ENCODE results near the gene PCBD1. TPM values are rescaled to one million over a fixed set of nuclear protein-coding genes. Genes with fewer than 3 reads are reported as not detected.

The PCBD1 gene
- total RNA-seq, 1 donor from 2014 or later = 54.6 TPM

GRCh38 chr10:70907637-70908405 lies 19.5 kb upstream of the PCBD1 start:
- H3K4me1 ChIP-seq (ENCODE audit: insufficient read depth, low read length) = no peaks in the 10 kb centered on the region
- H3K9me3 ChIP-seq (ENCODE audit: insufficient read depth, low read depth, low read length) = no peaks in the 10 kb centered on the region
- Mint-ChIP-seq H3K9me3 (ENCODE audit: unreplicated experiment) (no peaks in the 10 kb centered on the region), H3K36me3 (ENCODE audit: low read depth, unreplicated experiment) (peaks cover 2% of the 10 kb centered on the region), H3K4me1 (ENCODE audit: low read depth, unreplicated experiment) (peaks cover 5% of the 10 kb centered on the region), H3K4me3 (ENCODE audit: unreplicated experiment) (no peak overlapping the region), H3K27ac (ENCODE audit: unreplicated experiment) (no peak overlapping the region), H3K27me3 (ENCODE audit: low read depth, unreplicated experiment) (peaks cover 59% of the 10 kb centered on the region)
- DNase-seq (ENCODE audit: low read depth) = no peak
- peaks cover 8% of the 10 kb centered on the region for H3K27me3 ChIP-seq (ENCODE audit: insufficient read depth, low read length)
- H3K27ac ChIP-seq (ENCODE audit: low read depth, low read length) = no peak overlapping the region
- no peaks in the 10 kb centered on the region for H4K20me1 ChIP-seq (ENCODE audit: insufficient read depth, low read length)
- H3K79me2 ChIP-seq (ENCODE audit: insufficient read depth, low read length) = no peaks in the 10 kb centered on the region
- no peaks in the 10 kb centered on the region for H3K36me3 ChIP-seq (ENCODE audit: insufficient read depth, low read length)
- TF ChIP-seq CTCF (IDR thresholded peaks at IDR 0.05; ENCODE audit: insufficient read depth, low read depth, low read length) = no peak
- no peak for TF ChIP-seq EZH2 (IDR thresholded peaks at IDR 0.05; ENCODE audit: insufficient read depth, low read length)
- no peak for FAIRE-seq
- no peak overlapping the region for H2AFZ ChIP-seq (ENCODE audit: low read depth, low read length)
- H3K4me2 ChIP-seq (ENCODE audit: low read length) = no peak overlapping the region
- no peak overlapping the region for H3K9ac ChIP-seq (ENCODE audit: low read length)
- H3K4me3 ChIP-seq (ENCODE audit: insufficient read depth, low read depth, low read length) = no peak overlapping the region

- Histone ChIP-seq H3K9ac (ENCODE audit: low read length) (no peak overlapping the region), H3K9me3 (ENCODE audit: insufficient read depth, low read depth, low read length) (no peaks in the 10 kb centered on the region), H3K4me1 (ENCODE audit: insufficient read depth, low read length) (no peaks in the 10 kb centered on the region), H3K27ac (ENCODE audit: low read depth, low read length) (no peak overlapping the region), H4K20me1 (ENCODE audit: insufficient read depth, low read length) (no peaks in the 10 kb centered on the region), H3K36me3 (ENCODE audit: insufficient read depth, low read length) (no peaks in the 10 kb centered on the region), H2AFZ (ENCODE audit: low read depth, low read length) (no peak overlapping the region), H3K79me2 (ENCODE audit: insufficient read depth, low read length) (no peaks in the 10 kb centered on the region), H3K4me3 (ENCODE audit: insufficient read depth, low read depth, low read length) (no peak overlapping the region), H3K27me3 (ENCODE audit: insufficient read depth, low read length) (peaks cover 4% of the 10 kb centered on the region), H3K4me2 (ENCODE audit: low read length) (no peak overlapping the region)
- no peak for FAIRE-seq
- Mint-ChIP-seq H3K4me1 (ENCODE audit: low read depth, unreplicated experiment) (peaks cover 5% of the 10 kb centered on the region), H3K27me3 (ENCODE audit: low read depth, unreplicated experiment) (peaks cover 60% of the 10 kb centered on the region), H3K27ac (ENCODE audit: unreplicated experiment) (no peak overlapping the region), H3K4me3 (ENCODE audit: unreplicated experiment) (no peak overlapping the region), H3K36me3 (ENCODE audit: low read depth, unreplicated experiment) (peaks cover 2% of the 10 kb centered on the region), H3K9me3 (ENCODE audit: unreplicated experiment) (no peaks in the 10 kb centered on the region)
- DNase-seq (ENCODE audit: low read depth) = no peak
- TF ChIP-seq CTCF (IDR thresholded peaks at IDR 0.05; ENCODE audit: insufficient read depth, low read depth, low read length) = no peak
- TF ChIP-seq EZH2 (IDR thresholded peaks at IDR 0.05; ENCODE audit: insufficient read depth, low read length) = no peak
These were observed 18.7 kb upstream of the PCBD1 start for GRCh38 chr10:70906953-70907636.
